Activated T-helper 2 cell treated with anti-CD3 and anti-CD28 coated beads, Interferon-gamma antibody, Interleukin-2, Interleukin-4, amounts not matched to agents 10 μg/mL and 5 μg/mL and 100 μg/mL, durations not matched to agents 14 hours and 24 hours and 36 hours (primary cell): ENCODE data around the gene ATE1. TPM values are rescaled to one million over a fixed set of nuclear protein-coding genes. Genes with fewer than 3 reads are reported as not detected.
"Not testable (repeated sequence)": the region's sequence is repeated elsewhere in the genome, so short reads cannot be mapped to it uniquely, and the experiment has no call there.

ENCODE experiments used
- DNase-seq: peaks from one replicate; pipeline ENCODE4 v3.0.0; 2021; ENCODE audit warnings: low spot score
- H3K27ac Mint-ChIP-seq: one replicate; pipeline ENCODE4 v1.8.0; 2021; ENCODE audit warnings: mixed read lengths
- H3K27me3 Mint-ChIP-seq: one replicate; pipeline ENCODE4 v1.8.0; 2021; ENCODE audit warnings: low read depth, mixed read lengths
- H3K36me3 Mint-ChIP-seq: one replicate; pipeline ENCODE4 v1.8.0; 2021; ENCODE audit warnings: low read depth, mixed read lengths
- H3K4me1 Mint-ChIP-seq: one replicate; pipeline ENCODE4 v1.8.0; 2021; ENCODE audit warnings: low read depth, mixed read lengths
- H3K4me3 Mint-ChIP-seq: one replicate; pipeline ENCODE4 v1.8.0; 2021; ENCODE audit warnings: low read depth, mild to moderate bottlenecking, moderate library complexity, mixed read lengths
- H3K9me3 Mint-ChIP-seq: one replicate; pipeline ENCODE4 v1.8.0; 2021; ENCODE audit warnings: mixed read lengths
- intact Hi-C: fragments of 100-400 bp; cut with micrococcal nuclease; formaldehyde crosslinking; loops from one replicate; pipeline ENCODE4 v1.15.1; 2023
- total RNA-seq: library from RNA; stranded (reverse); gene quantifications from 2 replicates; pipeline ENCODE4 v1.2.3, GENCODE V29; 2022

Gene ATE1
- total RNA-seq, 1 donor from 2014 or later, result 33.6 TPM

- Mint-ChIP-seq H3K27ac (no peak overlapping the region), H3K4me3 (no peak overlapping the region), H3K27me3 (no peaks in the 10 kb centered on the region), H3K9me3 (no peaks in the 10 kb centered on the region), H3K36me3 (peaks cover 6% of the 10 kb centered on the region), H3K4me1 (no peaks in the 10 kb centered on the region)
- no peak for DNase-seq
- intact Hi-C loops, result no loop called here
These were observed 139.7 kb downstream of the ATE1 start for GRCh38 chr10:121788115-121788514.

- intact Hi-C loops, result no loop called here
- no peak for DNase-seq
- H3K27ac Mint-ChIP-seq, result no peak overlapping the region
- H3K27me3 Mint-ChIP-seq, result no peaks in the 10 kb centered on the region
- H3K4me1 Mint-ChIP-seq, result no peaks in the 10 kb centered on the region
- peaks cover 6% of the 10 kb centered on the region for H3K36me3 Mint-ChIP-seq
- no peaks in the 10 kb centered on the region for H3K9me3 Mint-ChIP-seq
- H3K4me3 Mint-ChIP-seq, result no peak overlapping the region
These were observed 140.7 kb downstream of the ATE1 start for GRCh38 chr10:121787169-121787568.

GRCh38 chr10:121783782-121784372, 144.0 kb downstream of the ATE1 start:
- H3K27me3 Mint-ChIP-seq, result no peaks in the 10 kb centered on the region
- intact Hi-C loops, result no loop called here
- DNase-seq, result no peak
- H3K4me3 Mint-ChIP-seq, result no peak overlapping the region
- no peaks in the 10 kb centered on the region for H3K9me3 Mint-ChIP-seq
- no peaks in the 10 kb centered on the region for H3K36me3 Mint-ChIP-seq
- no peak overlapping the region for H3K27ac Mint-ChIP-seq
- no peaks in the 10 kb centered on the region for H3K4me1 Mint-ChIP-seq

DNA sequence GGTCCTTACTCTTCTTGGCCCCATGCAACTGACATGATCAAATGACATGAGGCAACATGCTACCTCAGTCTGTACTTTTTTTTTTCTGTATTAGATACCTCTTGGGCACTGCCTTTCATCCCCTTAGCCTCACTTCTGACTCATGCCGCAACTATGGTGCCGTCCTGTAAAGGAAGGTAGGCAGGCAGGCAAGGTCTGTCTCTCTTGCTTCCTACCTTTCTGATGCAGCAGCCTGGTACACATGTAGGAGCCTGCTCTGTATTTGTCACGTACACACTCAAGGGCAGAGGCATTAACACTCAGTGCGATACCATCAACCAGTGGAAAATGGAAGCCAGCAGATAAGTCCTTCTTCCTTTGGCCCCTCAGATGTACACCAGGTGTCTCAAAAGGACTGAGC, 146.7 kb downstream of the ATE1 start:
- no peak for DNase-seq
- Mint-ChIP-seq H3K27ac (no peak overlapping the region), H3K4me1 (no peaks in the 10 kb centered on the region), H3K36me3 (no peaks in the 10 kb centered on the region), H3K4me3 (no peak overlapping the region), H3K27me3 (no peaks in the 10 kb centered on the region), H3K9me3 (no peaks in the 10 kb centered on the region)
- intact Hi-C loops, result no loop called here

DNA sequence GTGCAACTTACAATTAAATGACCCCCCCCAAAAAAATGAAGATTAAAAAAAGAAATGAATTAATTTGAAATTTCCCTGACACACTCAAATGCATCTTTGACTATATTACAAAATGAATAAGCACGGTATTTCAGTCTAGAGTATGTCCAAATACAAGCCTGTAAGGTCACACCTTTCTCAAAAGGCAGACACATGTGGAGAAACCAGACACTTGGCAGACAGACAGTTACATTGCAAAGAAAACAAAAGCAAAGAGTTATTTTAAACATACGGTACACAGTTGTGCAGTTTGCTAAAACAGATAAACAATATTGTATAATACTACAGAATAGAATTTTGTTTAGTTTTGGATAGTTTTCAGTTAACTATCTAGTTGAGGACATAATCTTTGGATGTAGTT, 153.0 kb downstream of the ATE1 start:
- Mint-ChIP-seq H3K27me3 (no peaks in the 10 kb centered on the region), H3K27ac (no peak overlapping the region), H3K9me3 (no peaks in the 10 kb centered on the region), H3K4me3 (no peak overlapping the region), H3K4me1 (no peaks in the 10 kb centered on the region), H3K36me3 (no peaks in the 10 kb centered on the region)
- DNase-seq, result no peak
- intact Hi-C loops, result no loop called here

GRCh38 chr10:121774404-121774803, 153.4 kb downstream of the ATE1 start:
- intact Hi-C loops, result no loop called here
- no peaks in the 10 kb centered on the region for H3K27me3 Mint-ChIP-seq
- H3K4me3 Mint-ChIP-seq, result no peak overlapping the region
- H3K4me1 Mint-ChIP-seq, result no peaks in the 10 kb centered on the region
- H3K27ac Mint-ChIP-seq, result no peak overlapping the region
- no peaks in the 10 kb centered on the region for H3K36me3 Mint-ChIP-seq
- no peak for DNase-seq
- H3K9me3 Mint-ChIP-seq, result no peaks in the 10 kb centered on the region

DNA sequence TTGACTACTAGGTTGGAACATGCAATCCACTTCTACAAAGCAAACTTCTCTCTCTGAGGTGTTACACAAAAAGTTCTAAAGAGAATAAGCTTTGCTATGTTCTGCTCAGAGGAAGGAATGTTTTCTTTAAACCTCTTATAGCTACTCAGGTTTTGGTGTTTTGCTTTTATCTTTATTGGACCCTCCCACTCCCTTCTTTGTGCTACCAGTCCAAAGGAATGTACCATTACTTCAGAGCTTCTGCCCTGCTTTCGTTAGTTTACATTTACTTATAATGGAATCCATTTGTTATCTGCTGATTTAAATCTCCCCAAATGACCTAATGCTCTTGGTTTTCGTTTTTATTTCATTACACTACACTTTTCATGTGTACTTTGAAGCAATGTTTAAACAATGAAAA, 154.9 kb downstream of the ATE1 start:
- intact Hi-C loops, result no loop called here
- Mint-ChIP-seq H3K4me1 (no peaks in the 10 kb centered on the region), H3K27ac (no peak overlapping the region), H3K4me3 (no peak overlapping the region), H3K9me3 (peaks cover 1% of the 10 kb centered on the region), H3K36me3 (no peaks in the 10 kb centered on the region), H3K27me3 (no peaks in the 10 kb centered on the region)
- no peak for DNase-seq

- Mint-ChIP-seq H3K36me3 (no peaks in the 10 kb centered on the region), H3K27ac (no peak overlapping the region), H3K9me3 (peaks cover 6% of the 10 kb centered on the region), H3K4me1 (no peaks in the 10 kb centered on the region), H3K4me3 (no peak overlapping the region), H3K27me3 (no peaks in the 10 kb centered on the region)
- no peak for DNase-seq
- intact Hi-C loops, result no loop called here
These were observed 155.4 kb downstream of the ATE1 start for GRCh38 chr10:121772406-121772805.

GRCh38 chr10:121771966-121772365, 155.9 kb downstream of the ATE1 start:
- intact Hi-C loops, result no loop called here
- no peaks in the 10 kb centered on the region for H3K36me3 Mint-ChIP-seq
- H3K27me3 Mint-ChIP-seq, result no peaks in the 10 kb centered on the region
- H3K9me3 Mint-ChIP-seq, result peaks cover 10% of the 10 kb centered on the region
- no peak overlapping the region for H3K27ac Mint-ChIP-seq
- H3K4me3 Mint-ChIP-seq, result no peak overlapping the region
- DNase-seq, result no peak
- no peaks in the 10 kb centered on the region for H3K4me1 Mint-ChIP-seq

GRCh38 chr10:121766426-121766825, 161.4 kb downstream of the ATE1 start:
- Mint-ChIP-seq H3K9me3 (peaks cover 24% of the 10 kb centered on the region), H3K4me1 (no peaks in the 10 kb centered on the region), H3K36me3 (peaks cover 7% of the 10 kb centered on the region), H3K4me3 (no peak overlapping the region), H3K27me3 (no peaks in the 10 kb centered on the region), H3K27ac (no peak overlapping the region)
- intact Hi-C loops, result no loop called here
- no peak for DNase-seq

DNA sequence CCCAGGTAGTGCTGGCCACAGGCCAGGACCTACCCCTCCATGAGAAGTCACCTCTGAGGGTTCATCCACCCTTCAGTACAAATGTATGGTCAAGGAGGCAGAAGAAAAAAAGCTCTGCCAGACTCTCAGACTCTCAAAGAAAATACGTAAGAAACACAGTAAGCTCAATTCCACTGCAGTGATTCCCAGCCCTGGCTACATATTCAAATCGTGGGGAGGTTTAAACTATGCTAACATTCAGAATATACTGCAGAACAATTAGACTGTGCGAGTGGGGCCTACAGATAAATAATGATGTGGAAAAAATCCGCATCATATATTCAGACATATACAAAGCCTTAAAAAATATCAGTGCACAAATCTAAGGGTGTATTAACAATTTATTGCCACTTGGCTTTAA, 162.6 kb downstream of the ATE1 start:
- H3K4me3 Mint-ChIP-seq, result no peak overlapping the region
- intact Hi-C loops, result no loop called here
- no peaks in the 10 kb centered on the region for H3K27me3 Mint-ChIP-seq
- peaks cover 16% of the 10 kb centered on the region for H3K36me3 Mint-ChIP-seq
- H3K4me1 Mint-ChIP-seq, result no peaks in the 10 kb centered on the region
- no peak overlapping the region for H3K27ac Mint-ChIP-seq
- no peak for DNase-seq
- H3K9me3 Mint-ChIP-seq, result peaks cover 36% of the 10 kb centered on the region

DNA sequence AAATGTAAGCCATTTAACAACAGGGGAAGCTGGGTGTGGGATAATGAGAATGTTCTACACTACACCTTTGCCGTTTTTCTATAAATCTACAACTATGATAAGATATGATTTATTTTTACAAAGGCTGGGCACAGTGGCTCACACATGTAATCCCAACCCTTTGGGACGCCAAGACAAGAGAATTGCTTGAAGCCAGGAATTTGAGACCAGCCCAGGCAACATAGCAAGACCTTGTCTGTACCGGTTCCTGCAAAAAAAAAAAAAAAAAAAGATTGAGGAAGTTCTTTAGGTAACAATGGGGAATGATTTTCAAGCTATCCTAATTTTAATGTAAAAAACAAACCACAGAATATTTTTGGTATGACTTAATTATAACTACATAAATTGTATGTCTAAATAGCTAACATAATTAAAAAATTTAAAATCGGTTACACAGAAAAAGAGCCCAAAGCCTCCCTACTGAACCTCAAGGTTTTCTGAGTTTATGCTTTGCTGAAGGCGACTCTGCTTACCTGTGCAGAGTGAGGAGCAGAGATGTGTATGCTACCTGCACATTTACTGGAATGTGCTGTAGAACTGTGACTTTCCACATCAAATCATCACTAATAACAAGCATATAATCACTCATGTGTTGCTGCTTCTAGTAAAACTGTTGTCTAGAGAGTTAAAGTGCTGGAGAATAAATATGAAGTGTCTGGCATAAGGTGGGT, 163.4 kb downstream of the ATE1 start:
- Mint-ChIP-seq H3K4me3 (no peak overlapping the region), H3K4me1 (no peaks in the 10 kb centered on the region), H3K36me3 (peaks cover 20% of the 10 kb centered on the region), H3K27ac (no peak overlapping the region), H3K9me3 (peaks cover 40% of the 10 kb centered on the region), H3K27me3 (no peaks in the 10 kb centered on the region)
- DNase-seq, result no peak
- intact Hi-C loops, result no loop called here

DNA sequence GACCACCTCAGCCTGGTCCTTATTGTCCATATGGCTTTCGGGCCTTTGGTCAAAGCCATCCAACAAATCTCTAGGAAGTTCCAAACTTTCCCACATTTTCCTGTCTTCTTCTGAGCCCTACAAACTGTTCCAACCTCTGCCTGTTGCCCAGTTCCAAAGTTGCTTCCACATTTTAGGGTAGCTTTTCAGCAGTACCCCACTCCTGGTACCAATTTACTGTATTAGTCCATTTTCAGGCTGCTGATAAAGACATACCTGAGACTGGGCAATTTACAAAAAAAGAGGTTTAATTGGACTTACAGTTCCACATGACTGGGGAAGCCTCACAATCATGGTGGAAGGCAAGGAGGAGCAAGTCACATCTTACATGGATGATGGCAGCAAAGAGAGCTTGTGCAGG, 170.6 kb downstream of the ATE1 start:
- not testable (repeated sequence) for H3K4me3 Mint-ChIP-seq

More for the DNA sequence above, 170.6 kb downstream of the ATE1 start:
- intact Hi-C loops, H3K27me3 Mint-ChIP-seq, DNase-seq, H3K27ac Mint-ChIP-seq: not testable (repeated sequence)
- H3K9me3 Mint-ChIP-seq, result peaks cover 68% of the 10 kb centered on the region
- peaks cover 53% of the 10 kb centered on the region for H3K36me3 Mint-ChIP-seq
- H3K4me1 Mint-ChIP-seq, result peaks cover 15% of the 10 kb centered on the region
